H1 (cell line): ENCODE data around the gene SCN8A. TPM values are rescaled to one million over a fixed set of nuclear protein-coding genes. Genes with fewer than 3 reads are reported as not detected.

Experiments
- JUND ChIP-seq: IDR thresholded peaks from 2 replicates; pipeline ENCODE4 v1.6.1; 2011; ENCODE audit warnings: mild to moderate bottlenecking, improper control_type of control experiment, low read length
- polyA plus RNA-seq, 7 experiments: library from polyadenylated mRNA; depleted of rRNA in 3 of 7; stranded (reverse) in 5 of 7; unstranded in 2 of 7; fragments of >200 nt in 5 of 7; fragments of 200-250 nt in 2 of 7; gene quantifications; 1 replicate in 5 of 7; 2 replicates in 1 of 7; 4 replicates in 1 of 7; pipeline versions ENCODE4 v1.2.1 to v1.2.3, GENCODE V29; 2011 to 2013; ENCODE audit warnings: missing spikeins in 2 of 7, mixed read lengths in 2 of 7
- total RNA-seq: library from RNA; stranded (reverse); fragmentation: NEBNext Ultra II Directional; extraction: Animal tissue kit (Norgen Biotek cat#: 25700); gene quantifications from 2 replicates; pipeline ENCODE4 v1.2.1, GENCODE V29; 2021

The SCN8A gene
- total and polyA plus RNA-seq, 2 of the 8 experiments (the other 6 are each of a cell fraction or from before 2014, with no cell fraction given), result 6.3 to 10.7 TPM

- TF ChIP-seq JUND, result peak; percentile 31; the same call in 1 of the 2 replicates
These were observed 238.0 kb downstream of the SCN8A start (continued) for GRCh38 chr12:51829011-51829481.
